NCI-H748 treated with DMSO at 0.1 percent for 48 hours (cell line): ENCODE results near the gene NDUFAF7.
"Not testable (repeated sequence)": the region's sequence is repeated elsewhere in the genome, so short reads cannot be mapped to it uniquely, and the experiment has no call there.

ENCODE experiments used
- DNase-seq: peaks from one replicate; lab custom pipeline; 2025; lab: John Stamatoyannopoulos, UW

Gene NDUFAF7

GRCh38 chr2:37219046-37219445 lies 12.4 kb upstream of the NDUFAF7 start:
- no peak for DNase-seq

- DNase-seq = no peak
Measured at GRCh38 chr2:37223131-37223530, 8.3 kb upstream of the NDUFAF7 start.

- DNase-seq = no peak
Measured at GRCh38 chr2:37224063-37224462, 7.4 kb upstream of the NDUFAF7 start.

- DNase-seq = not testable (repeated sequence)
Measured at GRCh38 chr2:37225129-37225528, 6.3 kb upstream of the NDUFAF7 start.

GRCh38 chr2:37226863-37227262 lies 4.6 kb upstream of the NDUFAF7 start:
- no peak for DNase-seq

GRCh38 chr2:37228788-37229187 lies 2.7 kb upstream of the NDUFAF7 start:
- DNase-seq = no peak

DNA sequence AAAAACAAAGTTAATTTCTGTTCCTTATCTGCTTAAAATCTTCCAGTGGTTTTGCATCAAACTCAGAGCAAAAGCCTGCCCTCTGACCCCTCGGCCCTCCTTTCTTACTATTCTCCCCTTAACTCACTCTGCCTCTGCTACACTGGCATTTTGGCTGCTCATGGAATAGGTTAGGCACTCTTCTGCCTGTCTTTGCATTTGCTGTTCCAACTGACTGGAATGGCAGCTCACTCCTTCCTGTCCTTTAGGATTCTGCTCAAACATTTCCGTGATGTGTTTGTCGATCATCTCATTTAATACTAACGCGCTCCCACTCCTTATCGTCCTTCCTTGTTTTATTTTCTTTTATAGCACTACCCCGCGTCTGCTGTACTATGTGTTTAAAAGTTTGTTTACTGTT lies 877 bp upstream of the NDUFAF7 start:
- no peak for DNase-seq

- DNase-seq = no peak
Measured at GRCh38 chr2:37232131-37232933, 874 bp downstream of the NDUFAF7 start.

GRCh38 chr2:37243435-37243834 lies 12.0 kb downstream of the NDUFAF7 start:
- no peak for DNase-seq

- no peak for DNase-seq
Measured at GRCh38 chr2:37244017-37244416, 12.6 kb downstream of the NDUFAF7 start.

- no peak for DNase-seq
Measured at GRCh38 chr2:37244755-37245154, 13.3 kb downstream of the NDUFAF7 start.

GRCh38 chr2:37246205-37246604 lies 14.7 kb downstream of the NDUFAF7 start:
- DNase-seq = no peak

DNA sequence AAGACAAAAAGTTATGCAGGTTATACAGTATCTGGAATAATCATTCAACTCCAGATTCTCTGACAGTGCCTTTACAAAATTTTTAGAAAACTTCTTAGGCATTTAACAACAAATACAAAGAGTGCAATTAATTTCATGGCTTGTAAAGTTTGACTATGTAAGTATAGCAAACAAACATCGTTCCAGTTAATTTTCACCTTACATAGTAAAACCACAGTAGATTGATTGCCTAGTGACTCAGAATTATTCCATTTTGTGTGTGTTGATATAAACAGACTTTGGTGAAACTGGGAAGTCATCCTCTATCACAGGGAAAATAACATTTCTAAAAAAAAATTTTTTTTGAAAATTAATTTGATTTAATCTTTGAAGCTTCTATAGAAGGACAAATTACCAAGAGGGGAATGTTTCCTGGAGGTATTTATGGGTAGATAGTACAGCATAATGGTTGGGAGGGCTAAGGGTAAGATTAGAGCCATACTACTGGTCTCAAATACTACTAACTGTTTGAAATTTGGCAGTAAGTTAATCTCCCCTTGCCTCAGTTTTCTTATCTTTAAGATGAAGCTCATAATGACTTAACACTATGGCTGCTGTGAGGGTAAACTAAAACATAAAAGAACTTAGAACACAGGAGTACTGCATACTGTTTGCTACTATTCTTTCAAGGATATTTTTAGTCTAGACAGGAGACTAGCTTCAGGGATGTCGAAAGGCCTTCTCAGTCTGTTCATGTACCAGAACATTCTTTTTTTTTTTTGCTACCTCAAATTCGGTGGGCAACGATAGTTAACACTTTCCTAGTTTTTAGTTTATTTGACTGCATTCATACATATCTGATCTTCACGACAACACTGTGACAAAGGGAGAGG lies 19.6 kb downstream of the NDUFAF7 start:
- DNase-seq = no peak

DNA sequence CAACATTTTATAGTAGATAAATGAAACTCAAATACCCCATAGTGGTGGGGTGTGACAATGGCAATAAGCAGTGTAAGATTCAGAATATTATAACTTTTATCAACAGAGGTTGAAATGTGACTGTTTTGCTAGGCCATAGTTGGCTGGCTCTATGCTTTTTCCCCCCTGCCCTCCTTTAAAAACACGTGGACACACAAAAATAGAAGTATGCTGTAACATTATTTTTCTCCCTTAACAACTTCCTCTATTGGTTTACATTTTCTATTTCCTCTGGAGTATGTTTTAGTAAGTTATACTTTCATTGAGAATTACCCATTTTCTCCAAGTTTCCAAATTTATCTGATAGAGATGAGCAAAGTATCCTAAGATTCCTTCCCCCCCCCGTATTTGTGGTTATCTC lies 31.1 kb downstream of the NDUFAF7 start:
- no peak for DNase-seq

- no peak for DNase-seq
Measured at GRCh38 chr2:37263839-37264238, 32.4 kb downstream of the NDUFAF7 start.

DNA sequence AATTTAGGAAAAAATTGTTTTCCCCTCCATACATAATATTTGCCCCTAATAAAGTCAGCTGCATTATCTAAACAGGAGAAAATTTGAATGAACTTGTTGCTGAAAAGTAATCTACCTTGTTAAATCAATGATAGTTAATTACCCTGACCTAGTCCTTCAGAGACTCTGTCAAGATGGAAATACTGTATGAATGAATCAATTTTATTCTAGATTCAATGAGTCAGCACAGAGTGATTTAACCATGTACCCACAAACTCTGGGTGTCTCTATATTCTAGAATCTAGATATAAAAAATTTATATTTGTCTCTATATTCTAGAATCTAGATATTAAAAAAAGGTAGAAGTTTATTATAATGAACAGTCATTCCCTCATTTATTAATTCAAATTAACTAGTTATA lies 36.2 kb downstream of the NDUFAF7 start:
- no peak for DNase-seq

GRCh38 chr2:37268111-37268510 lies 36.7 kb downstream of the NDUFAF7 start:
- DNase-seq = no peak

DNA sequence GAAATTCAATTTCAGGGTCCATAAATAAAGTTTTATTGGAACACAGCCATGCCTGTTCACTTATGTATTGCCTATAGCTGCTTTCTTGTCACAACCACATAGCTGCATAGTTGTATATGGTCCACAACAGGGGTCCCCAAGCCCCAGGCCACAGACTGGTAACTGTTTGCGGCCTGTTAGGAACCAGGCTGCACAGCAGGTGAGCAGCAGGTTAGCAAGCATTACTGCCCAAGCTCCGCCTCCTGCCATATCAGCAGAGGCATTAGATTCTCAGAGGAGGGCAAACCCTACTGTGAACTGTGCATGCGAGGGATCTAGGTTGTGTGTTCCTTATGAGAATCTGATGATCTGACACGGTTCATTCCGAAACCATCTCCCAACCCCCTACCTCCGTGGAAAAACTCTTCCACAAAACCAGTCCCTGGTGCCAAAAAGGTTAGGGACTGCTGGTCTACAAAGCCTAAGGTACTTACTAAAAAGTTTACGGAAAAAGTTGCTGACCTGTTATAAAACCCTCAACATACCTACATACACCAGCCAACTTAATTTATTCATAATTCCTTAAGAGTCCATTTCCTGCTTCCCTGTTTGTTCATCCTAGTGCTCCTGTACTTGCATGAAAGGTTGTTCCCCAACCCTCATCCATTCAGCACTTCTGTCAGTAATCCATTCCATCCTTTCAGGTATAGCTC lies 40.1 kb downstream of the NDUFAF7 start:
- no peak for DNase-seq

DNA sequence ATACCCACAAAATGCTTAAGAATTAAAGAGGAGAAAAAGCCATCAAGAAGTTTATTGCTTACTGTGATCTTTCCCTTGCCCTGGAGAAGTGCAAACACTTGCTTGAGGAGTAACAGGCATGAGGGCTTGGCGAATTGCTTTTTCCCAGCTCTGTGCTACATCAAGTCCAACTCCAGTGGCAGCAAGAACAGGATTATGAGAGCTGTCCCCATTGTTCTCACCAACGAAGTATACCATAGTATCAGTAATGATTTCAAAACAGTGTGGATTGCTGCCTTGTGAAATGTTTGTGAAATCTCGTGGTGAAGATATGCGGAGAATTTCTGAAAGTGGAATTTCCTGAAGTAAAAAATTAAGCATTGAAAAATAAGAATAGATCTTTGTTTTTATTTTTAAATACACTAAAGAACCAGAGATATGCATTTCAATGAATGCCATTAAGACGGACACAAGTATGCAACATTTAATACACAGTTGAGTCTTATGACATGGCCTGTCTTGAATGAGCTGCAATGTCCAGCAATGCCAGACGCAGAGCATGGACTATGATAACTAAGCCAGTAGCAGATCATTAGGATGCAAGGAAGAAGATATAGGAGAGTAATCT lies 43.0 kb downstream of the NDUFAF7 start:
- DNase-seq = no peak

GRCh38 chr2:37276291-37276690 lies 44.8 kb downstream of the NDUFAF7 start:
- DNase-seq = no peak

- DNase-seq = no peak
Measured at GRCh38 chr2:37281916-37282315, 50.5 kb downstream of the NDUFAF7 start.

- DNase-seq = no peak
Measured at GRCh38 chr2:37282746-37283145, 51.3 kb downstream of the NDUFAF7 start.
